Measurements from ENCODE around the gene OCA2.

GRCh38 chr15:27933562-27933961 is 165.6 kb downstream of the OCA2 start:
- TF ChIP-seq POLR2AphosphoS5 (IDR thresholded peaks at IDR 0.05) (no peak), CTCF (IDR thresholded peaks at IDR 0.05; ENCODE audit: poor library complexity, severe bottlenecking) (no peak), RAD21 (conservative IDR thresholded peaks at IDR 0.05) (no peak), TAF1 (IDR thresholded peaks at IDR 0.05; ENCODE audit: low read depth) (no peak), SMC3 (conservative IDR thresholded peaks at IDR 0.05; ENCODE audit: poor library complexity) (no peak), EP300 (conservative IDR thresholded peaks at IDR 0.05; ENCODE audit: poor library complexity, severe bottlenecking) (no peak), REST (IDR thresholded peaks at IDR 0.05; ENCODE audit: borderline replicate concordance) (no peak)

All from neural cell (in vitro differentiated cells).